ENCODE measurements around the gene RECQL.

DNA sequence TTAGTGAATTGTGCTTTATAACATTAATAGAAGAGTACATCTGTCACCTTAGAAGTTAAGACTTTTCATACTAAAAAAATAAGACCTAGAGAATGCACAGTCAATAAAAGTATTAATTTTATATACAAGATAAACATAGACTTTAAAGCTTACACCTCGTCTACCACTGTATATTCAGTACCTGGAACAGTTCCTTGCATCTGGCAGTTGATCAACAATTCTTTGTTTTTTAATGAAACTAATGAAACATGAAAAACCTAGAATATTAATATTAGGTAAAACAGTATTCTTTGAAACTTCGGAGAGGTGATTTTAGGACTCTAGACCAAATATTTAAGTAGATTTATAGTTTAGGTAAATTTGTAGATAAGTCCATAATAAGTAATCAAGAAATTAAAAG lies 4.5 kb upstream of the RECQL start:
- TF ChIP-seq POLR2AphosphoS5 (IDR thresholded peaks at IDR 0.05): no peak
- TF ChIP-seq, protein P1, sequence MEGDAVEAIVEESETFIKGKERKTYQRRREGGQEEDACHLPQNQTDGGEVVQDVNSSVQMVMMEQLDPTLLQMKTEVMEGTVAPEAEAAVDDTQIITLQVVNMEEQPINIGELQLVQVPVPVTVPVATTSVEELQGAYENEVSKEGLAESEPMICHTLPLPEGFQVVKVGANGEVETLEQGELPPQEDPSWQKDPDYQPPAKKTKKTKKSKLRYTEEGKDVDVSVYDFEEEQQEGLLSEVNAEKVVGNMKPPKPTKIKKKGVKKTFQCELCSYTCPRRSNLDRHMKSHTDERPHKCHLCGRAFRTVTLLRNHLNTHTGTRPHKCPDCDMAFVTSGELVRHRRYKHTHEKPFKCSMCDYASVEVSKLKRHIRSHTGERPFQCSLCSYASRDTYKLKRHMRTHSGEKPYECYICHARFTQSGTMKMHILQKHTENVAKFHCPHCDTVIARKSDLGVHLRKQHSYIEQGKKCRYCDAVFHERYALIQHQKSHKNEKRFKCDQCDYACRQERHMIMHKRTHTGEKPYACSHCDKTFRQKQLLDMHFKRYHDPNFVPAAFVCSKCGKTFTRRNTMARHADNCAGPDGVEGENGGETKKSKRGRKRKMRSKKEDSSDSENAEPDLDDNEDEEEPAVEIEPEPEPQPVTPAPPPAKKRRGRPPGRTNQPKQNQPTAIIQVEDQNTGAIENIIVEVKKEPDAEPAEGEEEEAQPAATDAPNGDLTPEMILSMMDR (IDR thresholded peaks at IDR 0.05): no peak

Measured in suprapubic skin (tissue), 3 donors.